Measurements from ENCODE around the gene PLA2G4A.

PLA2G4A gene

DNA sequence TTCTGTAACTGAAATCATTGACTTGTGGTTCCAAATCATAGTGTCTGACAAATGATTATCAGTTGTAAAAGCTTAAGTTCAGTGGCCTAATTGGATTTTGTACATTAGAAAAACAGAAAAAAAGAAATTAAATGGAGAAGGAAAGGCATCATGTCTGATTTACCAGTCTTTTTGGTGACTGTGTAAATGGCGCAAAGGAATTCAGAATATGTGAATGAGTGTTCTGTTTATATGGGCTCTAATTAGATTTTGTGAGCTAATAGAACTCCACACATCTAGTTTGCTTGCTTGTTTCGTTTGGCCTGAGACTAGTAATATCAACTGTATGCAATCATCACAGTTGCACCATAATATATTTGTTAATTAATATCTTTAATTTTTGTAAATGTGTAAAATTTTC is 151.7 kb downstream of the PLA2G4A start:
- no peaks in the 10 kb centered on the region for H3K9me3 ChIP-seq (ENCODE audit: control insufficient read depth in 2 of 2, low read length in 2 of 2)
- no peak overlapping the region for H3K27ac ChIP-seq (ENCODE audit: low read depth in 2 of 2, low read length in 2 of 2)
- no peak overlapping the region for H3K4me3 ChIP-seq (ENCODE audit: low read length in 2 of 2)
- no peak overlapping the region for H3K9ac ChIP-seq (ENCODE audit: low read depth in 1 of 2, low read length in 2 of 2)
- H3K36me3 ChIP-seq (ENCODE audit: control insufficient read depth in 2 of 2, insufficient read depth in 2 of 2, low read length in 2 of 2), result peaks cover 0 to 3% of the 10 kb centered on the region in 2 donors
- no peaks in the 10 kb centered on the region for H3K27me3 ChIP-seq (ENCODE audit: control insufficient read depth in 2 of 2, insufficient read depth in 2 of 2, low read length in 2 of 2)
- peaks cover 0 to 3% of the 10 kb centered on the region in 2 donors for H3K4me1 ChIP-seq (ENCODE audit: control insufficient read depth in 2 of 2, insufficient read depth in 2 of 2, low read length in 2 of 2)

DNA sequence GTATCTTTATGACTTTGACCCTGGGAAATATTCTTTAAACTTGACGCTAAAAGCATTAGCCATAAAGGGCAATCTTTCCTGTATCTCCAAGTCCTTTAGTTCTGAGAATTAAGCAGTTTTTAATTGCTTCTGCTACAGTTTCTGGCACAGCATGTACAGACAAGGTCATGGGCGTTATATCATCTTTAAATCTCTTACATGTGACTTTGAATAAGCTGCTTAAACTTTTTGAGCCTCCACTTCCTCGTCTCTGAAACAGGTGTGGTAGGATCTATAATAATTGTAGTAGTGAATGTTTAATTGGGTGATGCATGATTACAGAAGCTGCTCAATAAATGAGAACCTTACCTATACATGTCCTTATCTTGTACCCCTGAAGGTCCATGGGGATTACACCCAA is 153.4 kb downstream of the PLA2G4A start:
- Histone ChIP-seq H3K9me3 (ENCODE audit: control insufficient read depth in 2 of 2, low read length in 2 of 2) (no peaks in the 10 kb centered on the region), H3K36me3 (ENCODE audit: control insufficient read depth in 2 of 2, insufficient read depth in 2 of 2, low read length in 2 of 2) (peaks cover 0 to 3% of the 10 kb centered on the region in 2 donors), H3K9ac (ENCODE audit: low read depth in 1 of 2, low read length in 2 of 2) (no peak overlapping the region), H3K27me3 (ENCODE audit: control insufficient read depth in 2 of 2, insufficient read depth in 2 of 2, low read length in 2 of 2) (no peaks in the 10 kb centered on the region), H3K4me3 (ENCODE audit: low read length in 2 of 2) (no peak overlapping the region), H3K27ac (ENCODE audit: low read depth in 2 of 2, low read length in 2 of 2) (no peak overlapping the region), H3K4me1 (ENCODE audit: control insufficient read depth in 2 of 2, insufficient read depth in 2 of 2, low read length in 2 of 2) (peaks cover 0 to 3% of the 10 kb centered on the region in 2 donors)

DNA sequence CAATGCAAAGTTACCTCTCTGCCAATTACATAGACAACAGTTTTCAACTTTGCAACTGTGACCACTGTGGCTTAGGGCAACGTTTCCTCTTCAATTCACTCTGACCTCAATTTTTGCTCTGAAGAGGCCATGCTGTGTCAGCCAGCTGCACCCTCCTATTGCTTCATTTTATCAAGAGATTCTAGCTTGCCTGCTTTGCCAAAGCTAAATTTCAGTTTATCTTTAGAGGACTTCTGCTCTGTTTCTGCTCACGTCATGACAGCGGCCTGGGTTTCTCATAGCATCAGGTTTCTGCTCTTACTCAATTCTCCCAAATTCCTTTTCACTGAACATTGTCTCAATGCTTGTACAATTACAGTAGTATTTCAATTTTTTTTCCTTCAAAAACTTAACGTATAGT is 154.6 kb downstream of the PLA2G4A start:
- H3K4me1 ChIP-seq (ENCODE audit: control insufficient read depth in 2 of 2, insufficient read depth in 2 of 2, low read length in 2 of 2), result peaks cover 0 to 3% of the 10 kb centered on the region in 2 donors
- H3K36me3 ChIP-seq (ENCODE audit: control insufficient read depth in 2 of 2, insufficient read depth in 2 of 2, low read length in 2 of 2), result peaks cover 0 to 3% of the 10 kb centered on the region in 2 donors
- no peak overlapping the region for H3K4me3 ChIP-seq (ENCODE audit: low read length in 2 of 2)
- H3K9me3 ChIP-seq (ENCODE audit: control insufficient read depth in 2 of 2, low read length in 2 of 2), result no peaks in the 10 kb centered on the region
- no peak overlapping the region for H3K9ac ChIP-seq (ENCODE audit: low read depth in 1 of 2, low read length in 2 of 2)
- no peak overlapping the region for H3K27ac ChIP-seq (ENCODE audit: low read depth in 2 of 2, low read length in 2 of 2)
- no peaks in the 10 kb centered on the region for H3K27me3 ChIP-seq (ENCODE audit: control insufficient read depth in 2 of 2, insufficient read depth in 2 of 2, low read length in 2 of 2)

DNA sequence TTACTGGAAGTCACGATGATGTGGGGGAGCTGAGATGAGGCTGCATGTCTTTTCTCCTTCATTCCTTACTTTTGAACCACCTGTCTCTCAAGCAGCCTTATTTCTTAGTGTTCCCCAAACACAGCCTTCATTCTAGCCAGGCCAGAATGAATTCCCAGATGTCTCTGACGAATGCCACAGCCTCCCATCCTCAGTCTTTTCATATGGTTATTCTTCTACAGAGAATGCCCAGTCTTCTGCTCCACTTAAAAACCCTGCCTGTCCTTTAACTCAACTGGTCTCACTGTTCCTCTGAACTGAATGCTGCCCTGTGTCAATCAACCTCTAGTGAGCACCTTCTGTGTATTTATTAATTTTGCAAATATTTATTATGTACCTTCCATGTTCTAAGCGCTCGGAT is 156.2 kb downstream of the PLA2G4A start:
- H3K27ac ChIP-seq (ENCODE audit: low read depth in 2 of 2, low read length in 2 of 2), result no peak overlapping the region
- no peaks in the 10 kb centered on the region for H3K36me3 ChIP-seq (ENCODE audit: control insufficient read depth in 2 of 2, insufficient read depth in 2 of 2, low read length in 2 of 2)

DNA sequence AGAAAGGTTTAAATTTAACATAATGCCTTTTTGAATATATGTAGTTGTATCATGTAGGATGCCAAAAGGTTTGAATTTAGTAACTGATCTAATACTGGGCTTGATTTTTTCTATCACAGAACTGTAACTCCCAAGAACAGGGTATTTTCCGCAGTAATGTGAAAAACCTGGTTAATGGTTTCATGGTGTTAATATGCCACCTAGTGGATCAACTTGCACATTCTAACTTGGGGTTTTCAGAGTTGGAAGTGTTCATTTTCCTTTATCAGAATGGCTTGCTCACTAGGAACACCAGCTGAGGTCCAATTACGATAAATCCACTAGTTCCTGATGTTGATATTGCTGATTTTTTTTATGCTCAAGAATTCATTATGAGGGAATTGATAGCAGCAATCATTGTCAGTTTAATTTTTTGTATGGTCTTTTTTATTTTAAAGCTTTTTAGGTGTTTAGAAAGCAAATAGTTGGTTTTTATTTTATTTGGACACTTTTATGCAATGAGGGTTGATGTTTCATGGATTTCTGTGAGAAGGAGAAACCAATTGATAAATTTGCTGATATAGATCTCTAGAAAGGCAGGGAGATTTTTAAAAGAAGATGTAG is 157.2 kb downstream of the PLA2G4A start:
- Histone ChIP-seq H3K9me3 (ENCODE audit: control insufficient read depth in 2 of 2, low read length in 2 of 2) (no peaks in the 10 kb centered on the region), H3K36me3 (ENCODE audit: control insufficient read depth in 2 of 2, insufficient read depth in 2 of 2, low read length in 2 of 2) (no peaks in the 10 kb centered on the region), H3K4me1 (ENCODE audit: control insufficient read depth in 2 of 2, insufficient read depth in 2 of 2, low read length in 2 of 2) (peaks cover 0 to 3% of the 10 kb centered on the region in 2 donors), H3K4me3 (ENCODE audit: low read length in 2 of 2) (no peak overlapping the region), H3K27me3 (ENCODE audit: control insufficient read depth in 2 of 2, insufficient read depth in 2 of 2, low read length in 2 of 2) (no peaks in the 10 kb centered on the region), H3K9ac (ENCODE audit: low read depth in 1 of 2, low read length in 2 of 2) (no peak overlapping the region), H3K27ac (ENCODE audit: low read depth in 2 of 2, low read length in 2 of 2) (no peak overlapping the region)

More for the DNA sequence above, 156.2 kb downstream of the PLA2G4A start:
- H3K4me1 ChIP-seq (ENCODE audit: control insufficient read depth in 2 of 2, insufficient read depth in 2 of 2, low read length in 2 of 2), result peaks cover 0 to 3% of the 10 kb centered on the region in 2 donors
- no peak overlapping the region for H3K9ac ChIP-seq (ENCODE audit: low read depth in 1 of 2, low read length in 2 of 2)
- no peaks in the 10 kb centered on the region for H3K27me3 ChIP-seq (ENCODE audit: control insufficient read depth in 2 of 2, insufficient read depth in 2 of 2, low read length in 2 of 2)
- no peak overlapping the region for H3K4me3 ChIP-seq (ENCODE audit: low read length in 2 of 2)
- H3K9me3 ChIP-seq (ENCODE audit: control insufficient read depth in 2 of 2, low read length in 2 of 2), result no peaks in the 10 kb centered on the region

DNA sequence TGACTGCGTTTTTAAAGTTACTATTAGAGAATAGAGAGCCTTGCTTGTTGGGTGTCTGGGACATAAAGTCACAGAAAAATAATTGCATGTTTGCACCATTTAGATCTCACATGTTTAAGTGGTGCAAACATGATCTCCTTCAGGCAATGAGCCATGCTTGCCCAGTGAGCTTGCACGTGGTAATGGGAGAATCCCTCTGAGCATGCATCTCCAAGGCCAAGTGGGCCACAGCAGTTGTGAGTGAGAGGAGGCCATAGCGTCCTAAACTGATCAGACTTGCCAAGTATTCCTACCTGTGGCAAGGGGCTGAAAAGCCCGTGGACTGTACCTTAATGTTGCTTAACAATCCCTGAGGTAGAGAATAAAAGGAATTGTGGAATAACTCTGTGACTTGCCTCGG is 158.3 kb downstream of the PLA2G4A start:
- no peak overlapping the region for H3K4me3 ChIP-seq (ENCODE audit: low read length in 2 of 2)
- no peak overlapping the region for H3K9ac ChIP-seq (ENCODE audit: low read depth in 1 of 2, low read length in 2 of 2)
- no peaks in the 10 kb centered on the region for H3K27me3 ChIP-seq (ENCODE audit: control insufficient read depth in 2 of 2, insufficient read depth in 2 of 2, low read length in 2 of 2)
- peaks cover 0 to 2% of the 10 kb centered on the region in 2 donors for H3K4me1 ChIP-seq (ENCODE audit: control insufficient read depth in 2 of 2, insufficient read depth in 2 of 2, low read length in 2 of 2)
- H3K9me3 ChIP-seq (ENCODE audit: control insufficient read depth in 2 of 2, low read length in 2 of 2), result no peaks in the 10 kb centered on the region
- H3K36me3 ChIP-seq (ENCODE audit: control insufficient read depth in 2 of 2, insufficient read depth in 2 of 2, low read length in 2 of 2), result no peaks in the 10 kb centered on the region
- no peak overlapping the region for H3K27ac ChIP-seq (ENCODE audit: low read depth in 2 of 2, low read length in 2 of 2)

DNA sequence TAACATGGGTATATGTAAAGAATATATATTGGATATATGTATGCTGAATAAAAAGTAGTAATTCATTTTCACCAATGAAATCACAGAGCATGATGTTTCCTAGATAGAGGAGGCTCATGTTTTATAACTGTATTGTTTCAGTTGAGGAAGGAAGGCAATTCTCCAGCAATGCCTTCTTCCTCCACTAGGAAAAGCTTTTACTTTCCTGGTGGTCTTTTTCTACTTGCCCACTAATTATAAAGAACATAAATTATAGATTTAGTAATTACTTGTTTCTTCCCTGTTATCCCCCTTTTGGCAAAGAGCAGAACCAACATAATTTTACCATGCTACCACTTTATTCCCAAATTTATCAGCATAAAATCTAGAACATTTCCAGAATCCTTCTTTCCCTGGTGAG is 159.0 kb downstream of the PLA2G4A start:
- Histone ChIP-seq H3K36me3 (ENCODE audit: control insufficient read depth in 2 of 2, insufficient read depth in 2 of 2, low read length in 2 of 2) (no peaks in the 10 kb centered on the region), H3K27ac (ENCODE audit: low read depth in 2 of 2, low read length in 2 of 2) (no peak overlapping the region), H3K27me3 (ENCODE audit: control insufficient read depth in 2 of 2, insufficient read depth in 2 of 2, low read length in 2 of 2) (no peaks in the 10 kb centered on the region), H3K4me1 (ENCODE audit: control insufficient read depth in 2 of 2, insufficient read depth in 2 of 2, low read length in 2 of 2) (no peaks in the 10 kb centered on the region), H3K9me3 (ENCODE audit: control insufficient read depth in 2 of 2, low read length in 2 of 2) (no peaks in the 10 kb centered on the region), H3K4me3 (ENCODE audit: low read length in 2 of 2) (no peak overlapping the region), H3K9ac (ENCODE audit: low read depth in 1 of 2, low read length in 2 of 2) (no peak overlapping the region)

DNA sequence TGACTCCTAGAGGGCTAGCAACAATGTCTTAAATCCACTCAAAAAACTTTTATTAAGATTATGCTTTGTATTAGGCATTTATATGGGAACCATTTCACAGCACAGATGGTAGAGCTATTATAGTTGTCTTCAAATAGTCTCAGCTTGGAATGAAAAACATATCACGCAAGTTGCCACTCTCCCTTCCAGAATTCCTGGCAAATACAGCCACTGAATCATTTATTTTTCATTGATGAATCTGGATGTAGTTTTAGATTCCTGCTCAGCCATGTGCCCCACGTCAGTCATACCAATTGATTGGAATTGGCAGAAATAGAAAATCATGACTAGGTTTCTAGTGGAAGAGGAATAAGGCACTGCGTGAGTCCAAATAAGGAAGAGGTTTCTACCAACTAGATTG is 165.2 kb downstream of the PLA2G4A start:
- no peaks in the 10 kb centered on the region for H3K27me3 ChIP-seq (ENCODE audit: control insufficient read depth in 2 of 2, insufficient read depth in 2 of 2, low read length in 2 of 2)
- H3K9ac ChIP-seq (ENCODE audit: low read depth in 1 of 2, low read length in 2 of 2), result no peak overlapping the region
- H3K4me3 ChIP-seq (ENCODE audit: low read length in 2 of 2), result no peak overlapping the region
- H3K36me3 ChIP-seq (ENCODE audit: control insufficient read depth in 2 of 2, insufficient read depth in 2 of 2, low read length in 2 of 2), result no peaks in the 10 kb centered on the region
- H3K4me1 ChIP-seq (ENCODE audit: control insufficient read depth in 2 of 2, insufficient read depth in 2 of 2, low read length in 2 of 2), result no peaks in the 10 kb centered on the region
- H3K27ac ChIP-seq (ENCODE audit: low read depth in 2 of 2, low read length in 2 of 2), result no peak overlapping the region
- no peaks in the 10 kb centered on the region for H3K9me3 ChIP-seq (ENCODE audit: control insufficient read depth in 2 of 2, low read length in 2 of 2)

DNA sequence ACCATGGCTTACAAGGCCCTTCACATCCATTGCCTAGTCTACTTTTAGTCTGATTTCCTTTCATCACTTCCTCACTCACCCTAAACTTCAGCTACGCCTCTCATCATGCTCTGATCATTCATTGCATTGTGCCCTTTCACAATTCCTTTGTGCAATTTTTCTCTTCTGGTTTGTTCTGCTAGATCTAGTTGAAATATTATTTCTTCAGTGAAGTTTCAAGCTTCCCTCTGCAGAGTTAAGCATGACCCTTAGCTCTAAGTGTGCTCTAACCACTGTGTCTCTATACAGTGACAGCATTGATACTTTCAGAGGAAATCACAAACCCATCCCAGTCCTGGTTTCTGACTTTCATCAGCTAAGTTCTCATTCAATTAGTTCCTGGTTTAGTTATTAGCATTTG is 166.1 kb downstream of the PLA2G4A start:
- H3K27me3 ChIP-seq (ENCODE audit: control insufficient read depth in 2 of 2, insufficient read depth in 2 of 2, low read length in 2 of 2), result no peaks in the 10 kb centered on the region
- H3K9me3 ChIP-seq (ENCODE audit: control insufficient read depth in 2 of 2, low read length in 2 of 2), result no peaks in the 10 kb centered on the region
- no peak overlapping the region for H3K4me3 ChIP-seq (ENCODE audit: low read length in 2 of 2)
- no peak overlapping the region for H3K27ac ChIP-seq (ENCODE audit: low read depth in 2 of 2, low read length in 2 of 2)
- H3K4me1 ChIP-seq (ENCODE audit: control insufficient read depth in 2 of 2, insufficient read depth in 2 of 2, low read length in 2 of 2), result no peaks in the 10 kb centered on the region
- H3K9ac ChIP-seq (ENCODE audit: low read depth in 1 of 2, low read length in 2 of 2), result no peak overlapping the region
- no peaks in the 10 kb centered on the region for H3K36me3 ChIP-seq (ENCODE audit: control insufficient read depth in 2 of 2, insufficient read depth in 2 of 2, low read length in 2 of 2)

DNA sequence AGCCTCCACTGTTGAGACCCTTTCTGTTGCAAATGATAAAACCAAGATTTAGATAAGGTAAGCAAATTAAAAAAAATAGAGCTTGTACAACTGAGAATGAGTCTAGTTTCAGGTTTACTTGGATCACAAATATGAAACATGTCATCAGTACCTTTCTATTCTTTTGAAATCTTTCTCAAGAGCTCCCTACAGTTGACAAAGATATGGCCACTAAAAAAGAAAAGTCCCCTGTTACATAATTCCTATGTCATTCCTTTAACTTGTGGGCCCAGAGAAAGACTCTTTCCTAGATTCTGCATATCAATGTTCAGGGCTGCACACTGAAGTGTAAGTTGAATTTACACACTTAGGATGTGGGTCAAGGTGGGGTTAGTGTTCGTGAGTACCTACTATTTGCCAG is 168.1 kb downstream of the PLA2G4A start:
- no peaks in the 10 kb centered on the region for H3K27me3 ChIP-seq (ENCODE audit: control insufficient read depth in 2 of 2, insufficient read depth in 2 of 2, low read length in 2 of 2)
- H3K9ac ChIP-seq (ENCODE audit: low read depth in 1 of 2, low read length in 2 of 2), result no peak overlapping the region
- no peak overlapping the region for H3K27ac ChIP-seq (ENCODE audit: low read depth in 2 of 2, low read length in 2 of 2)
- no peaks in the 10 kb centered on the region for H3K36me3 ChIP-seq (ENCODE audit: control insufficient read depth in 2 of 2, insufficient read depth in 2 of 2, low read length in 2 of 2)
- no peaks in the 10 kb centered on the region for H3K4me1 ChIP-seq (ENCODE audit: control insufficient read depth in 2 of 2, insufficient read depth in 2 of 2, low read length in 2 of 2)
- H3K9me3 ChIP-seq (ENCODE audit: control insufficient read depth in 2 of 2, low read length in 2 of 2), result no peaks in the 10 kb centered on the region
- H3K4me3 ChIP-seq (ENCODE audit: low read length in 2 of 2), result no peak overlapping the region

DNA sequence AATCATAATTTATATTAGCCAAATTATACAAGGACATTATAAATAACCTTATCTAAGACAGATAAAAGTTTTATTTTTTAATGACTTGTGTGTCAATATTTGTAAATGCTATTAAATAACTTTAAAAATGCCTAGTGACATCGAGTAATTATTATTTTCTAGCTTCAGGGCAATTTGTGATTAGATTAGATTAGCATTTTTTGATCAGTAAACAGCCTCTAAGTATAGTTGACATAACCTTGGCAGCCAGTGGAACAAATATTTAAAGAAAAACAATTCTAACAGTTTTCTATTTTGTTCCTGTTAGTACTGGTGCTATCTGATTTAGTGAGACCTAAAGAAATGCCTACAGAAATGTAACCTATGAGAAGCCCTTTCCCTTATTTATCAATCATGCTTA is 169.1 kb downstream of the PLA2G4A start:
- no peaks in the 10 kb centered on the region for H3K36me3 ChIP-seq (ENCODE audit: control insufficient read depth in 2 of 2, insufficient read depth in 2 of 2, low read length in 2 of 2)
- no peaks in the 10 kb centered on the region for H3K9me3 ChIP-seq (ENCODE audit: control insufficient read depth in 2 of 2, low read length in 2 of 2)
- H3K27me3 ChIP-seq (ENCODE audit: control insufficient read depth in 2 of 2, insufficient read depth in 2 of 2, low read length in 2 of 2), result no peaks in the 10 kb centered on the region
- no peak overlapping the region for H3K4me3 ChIP-seq (ENCODE audit: low read length in 2 of 2)
- no peaks in the 10 kb centered on the region for H3K4me1 ChIP-seq (ENCODE audit: control insufficient read depth in 2 of 2, insufficient read depth in 2 of 2, low read length in 2 of 2)
- H3K9ac ChIP-seq (ENCODE audit: low read depth in 1 of 2, low read length in 2 of 2), result no peak overlapping the region
- H3K27ac ChIP-seq (ENCODE audit: low read depth in 2 of 2, low read length in 2 of 2), result no peak overlapping the region

All from mucosa of rectum (tissue), 2 donors.